DND-41 (cell line): ENCODE results near the gene DTX2.

Experiments used
- CTCF ChIP-seq: IDR thresholded peaks from 2 replicates; pipeline ENCODE4 v1.5.1; 2012; ENCODE audit warnings: borderline replicate concordance, low read length, moderate library complexity, mild to moderate bottlenecking; ENCODE audit not compliant: poor library complexity, severe bottlenecking; ENCODE audit errors: extremely low read depth
- EZH2 ChIP-seq: IDR thresholded peaks from 3 replicates; pipeline ENCODE4 v1.6.1; 2012; ENCODE audit warnings: borderline replicate concordance, low read depth, mild to moderate bottlenecking, moderate library complexity, low read length, inconsistent platforms; ENCODE audit not compliant: severe bottlenecking

DNA sequence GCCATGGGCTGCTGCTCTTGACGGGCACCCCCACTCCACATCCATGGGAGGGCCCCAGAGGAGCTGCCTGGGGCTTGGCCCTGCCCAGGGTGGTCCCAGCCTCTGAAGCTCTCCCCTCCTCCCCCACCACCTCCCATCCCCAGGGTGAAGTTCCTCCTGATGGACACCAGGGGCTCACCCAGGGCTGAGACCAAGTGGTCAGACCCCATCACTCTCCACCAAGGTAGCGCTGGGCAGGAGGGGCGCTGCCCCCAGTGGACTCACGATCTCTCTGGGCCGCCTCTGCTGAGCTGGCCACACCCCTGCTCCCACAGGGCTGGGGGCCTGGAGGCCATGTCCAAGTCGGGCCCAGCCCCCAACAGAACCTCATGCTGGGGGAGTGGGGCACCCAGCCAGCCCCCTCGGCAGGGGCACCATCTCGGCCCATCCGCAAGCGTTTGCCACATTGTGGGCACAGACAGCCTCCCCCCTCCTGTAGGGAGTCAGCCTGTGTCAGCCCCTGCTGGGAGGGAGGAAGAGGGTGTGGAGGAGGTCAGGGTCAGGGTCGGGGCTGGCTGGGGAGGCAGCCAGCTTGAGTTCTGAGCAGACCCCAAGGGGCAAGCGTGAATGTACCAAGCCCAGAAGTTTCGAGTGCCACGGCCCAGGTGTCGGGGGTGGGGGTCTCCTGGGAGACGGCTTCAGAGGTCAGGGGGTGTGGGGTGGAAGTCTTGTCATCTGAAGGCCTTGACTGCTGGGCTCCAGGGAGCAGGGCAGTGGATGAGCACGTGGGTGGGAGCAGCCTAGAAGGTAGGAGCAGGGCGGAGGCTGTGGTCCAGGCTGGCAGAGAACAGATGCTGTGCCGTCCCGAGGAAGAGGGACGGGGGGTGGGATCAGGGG lies 51.7 kb downstream of the DTX2 start:
- TF ChIP-seq CTCF (peak; percentile 37), EZH2 (no peak)
